Keratinocyte (primary cell): ENCODE data around the gene RNF103. TPM values are rescaled to one million over a fixed set of nuclear protein-coding genes. Genes with fewer than 3 reads are reported as not detected.

ENCODE experiments used
- DNase-seq: peaks from one replicate; pipeline ENCODE4 v3.0.0-alpha.2; 2011; ENCODE audit warnings: low read depth, missing footprints, low spot score
- FAIRE-seq: peaks from 2 replicates; lab custom pipeline; 2011; peaks lifted over from hg19 to GRCh38; lab: Jason Lieb, UNC
- H2AFZ ChIP-seq: 2 replicates; pipeline ENCODE4 v1.6.0; 2012; ENCODE audit warnings: low read length, control low read depth, inconsistent platforms; ENCODE audit not compliant: control insufficient read depth
- H3K27ac ChIP-seq: 2 replicates; pipeline ENCODE4 v1.5.1; 2011; ENCODE audit warnings: low read length; ENCODE audit not compliant: control insufficient read depth, insufficient read depth
- H3K27me3 ChIP-seq: 3 replicates; pipeline ENCODE4 v1.6.0; 2011; ENCODE audit warnings: low read length; ENCODE audit not compliant: control insufficient read depth, insufficient read depth; ENCODE audit errors: extremely low read depth
- H3K36me3 ChIP-seq, 2 experiments: 2 replicates in 1 of 2; 3 replicates in 1 of 2; pipeline ENCODE4 v1.5.1; 2011; ENCODE audit warnings: low read length in 2 of 2, mild to moderate bottlenecking in 1 of 2; ENCODE audit not compliant: control insufficient read depth in 2 of 2, insufficient read depth in 2 of 2; ENCODE audit errors: extremely low read depth in 1 of 2
- H3K4me1 ChIP-seq: 3 replicates; pipeline ENCODE4 v1.5.1; 2011; ENCODE audit warnings: low read length; ENCODE audit not compliant: control insufficient read depth, insufficient read depth; ENCODE audit errors: extremely low read depth
- H3K4me2 ChIP-seq: 3 replicates; pipeline ENCODE4 v1.6.0; 2011; ENCODE audit warnings: low read depth, low read length; ENCODE audit not compliant: control insufficient read depth, insufficient read depth; ENCODE audit errors: extremely low read depth
- H3K4me3 ChIP-seq, 3 experiments: fragments of 200-600 bp in 1 of 3; sonication (generic) in 1 of 3; 2 replicates in 2 of 3; 3 replicates in 1 of 3; pipeline ENCODE4 v1.5.1; 2011 to 2016; ENCODE audit warnings: low read length in 3 of 3, mild to moderate bottlenecking in 3 of 3, control low read depth in 2 of 3, inconsistent platforms in 1 of 3, low read depth in 1 of 3, mixed read lengths in 1 of 3, mixed run types in 1 of 3, moderate library complexity in 1 of 3; ENCODE audit not compliant: control insufficient read depth in 2 of 3, insufficient read depth in 2 of 3; ENCODE audit errors: extremely low read depth in 1 of 3
- H3K79me2 ChIP-seq: 2 replicates; pipeline ENCODE4 v1.6.0; 2012; ENCODE audit warnings: low read length; ENCODE audit not compliant: control insufficient read depth, insufficient read depth
- H3K9ac ChIP-seq: 3 replicates; pipeline ENCODE4 v1.6.0; 2011; ENCODE audit warnings: low read length; ENCODE audit not compliant: control insufficient read depth, insufficient read depth; ENCODE audit errors: extremely low read depth
- H3K9me1 ChIP-seq: 3 replicates; pipeline ENCODE4 v1.6.0; 2011; ENCODE audit warnings: low read length; ENCODE audit not compliant: control insufficient read depth, insufficient read depth; ENCODE audit errors: extremely low read depth
- H3K9me3 ChIP-seq: 2 replicates; pipeline ENCODE4 v1.5.1; 2012; ENCODE audit warnings: low read depth, low read length; ENCODE audit not compliant: control insufficient read depth
- H4K20me1 ChIP-seq: 3 replicates; pipeline ENCODE4 v1.6.0; 2011; ENCODE audit warnings: low read length; ENCODE audit not compliant: control insufficient read depth, insufficient read depth; ENCODE audit errors: extremely low read depth
- CTCF ChIP-seq, 3 experiments: IDR thresholded peaks in 1 of 3; conservative IDR thresholded peaks in 1 of 3; optimal IDR thresholded peaks in 1 of 3; 2 replicates in 2 of 3; 3 replicates in 1 of 3; pipeline versions ENCODE3 to v1.5.1; 2011; ENCODE audit warnings: low read length in 3 of 3, mild to moderate bottlenecking in 3 of 3, moderate library complexity in 2 of 3, control low read depth in 1 of 3, inconsistent platforms in 1 of 3; ENCODE audit not compliant: insufficient read depth in 2 of 3; ENCODE audit errors: extremely low read depth in 1 of 3
- EZH2 ChIP-seq: IDR thresholded peaks from one replicate; pipeline ENCODE4 v1.6.1; 2012; ENCODE audit warnings: inconsistent platforms, mild to moderate bottlenecking, low read length, moderate library complexity
- dilution Hi-C: fragments of 300-500 bp; cut with MboI; formaldehyde crosslinking; loops from one replicate; pipeline ENCODE4 v1.7.0; 2020; ENCODE audit warnings: low sequenced_read_pairs; ENCODE audit not compliant: extremely low pct_ligation_motif_present
- polyA plus RNA-seq, 5 experiments: library from polyadenylated mRNA; depleted of rRNA in 3 of 5; stranded (reverse) in 3 of 5; stranded (forward) in 1 of 5; unstranded in 1 of 5; fragments of >200 nt; gene quantifications; 1 replicate in 1 of 5; 2 replicates in 3 of 5; 3 replicates in 1 of 5; pipeline versions ENCODE4 v1.2.1 to v1.2.3, GENCODE V29; 2011 to 2012; ENCODE audit warnings: missing spikeins in 2 of 5, low read depth in 1 of 5, low replicate concordance in 1 of 5

RNF103 gene
- polyA plus RNA-seq, 1 donor (not counting 4 experiments of a cell fraction or from before 2014, with no cell fraction given) = 15.7 TPM

- Histone ChIP-seq H3K36me3 (no peaks in the 10 kb centered on the region), H3K9me1 (no peaks in the 10 kb centered on the region), H3K27me3 (no peaks in the 10 kb centered on the region), H4K20me1 (no peaks in the 10 kb centered on the region), H3K27ac (no peak overlapping the region), H3K4me1 (peaks cover 18% of the 10 kb centered on the region), H3K9me3 (no peaks in the 10 kb centered on the region), H3K4me3 (no peak overlapping the region), H3K79me2 (peaks cover 2% of the 10 kb centered on the region), H2AFZ (no peak overlapping the region), H3K4me2 (no peak overlapping the region), H3K9ac (no peak overlapping the region)
- dilution Hi-C loops = no loop called here
- FAIRE-seq (no peak), DNase-seq (no peak)
- TF ChIP-seq CTCF (optimal IDR thresholded peaks at IDR 0.05 in 1 of 3, IDR thresholded peaks at IDR 0.05 in 1 of 3, conservative IDR thresholded peaks at IDR 0.05 in 1 of 3; ENCODE audit: extremely low read depth in 1 of 3, insufficient read depth in 2 of 3, low read length in 3 of 3) = no peak
- no peak for TF ChIP-seq EZH2
These were observed 3.9 kb upstream of the RNF103 start for GRCh38 chr2:86627550-86627949.

- peaks cover 6% of the 10 kb centered on the region for H3K4me1 ChIP-seq
- H3K4me2 ChIP-seq = no peak overlapping the region
- no peak overlapping the region for H3K27ac ChIP-seq
- TF ChIP-seq CTCF (optimal IDR thresholded peaks at IDR 0.05 in 1 of 3, IDR thresholded peaks at IDR 0.05 in 1 of 3, conservative IDR thresholded peaks at IDR 0.05 in 1 of 3; ENCODE audit: extremely low read depth in 1 of 3, insufficient read depth in 2 of 3, low read length in 3 of 3) = no peak
- no peak for TF ChIP-seq EZH2
- H3K27me3 ChIP-seq = no peaks in the 10 kb centered on the region
- no peak overlapping the region for H3K4me3 ChIP-seq
- FAIRE-seq = no peak
- peaks cover 22% of the 10 kb centered on the region for H3K79me2 ChIP-seq
- H4K20me1 ChIP-seq = no peaks in the 10 kb centered on the region
- H3K9ac ChIP-seq = no peak overlapping the region
- peaks cover 0 to under 1% of the 10 kb centered on the region in 2 experiments for H3K36me3 ChIP-seq
- dilution Hi-C loops = no loop called here
- no peaks in the 10 kb centered on the region for H3K9me1 ChIP-seq
- no peaks in the 10 kb centered on the region for H3K9me3 ChIP-seq
- no peak for DNase-seq
- no peak overlapping the region for H2AFZ ChIP-seq
These were observed 1.4 kb upstream of the RNF103 start for GRCh38 chr2:86625096-86625495.
